SK-N-DZ (cell line): ENCODE measurements around the gene PGGHG.
"Not testable (repeated sequence)": the region's sequence is repeated elsewhere in the genome, so short reads cannot be mapped to it uniquely, and the experiment has no call there.

ENCODE experiments used
- DNase-seq: peaks from one replicate; pipeline ENCODE4 v3.0.0-alpha.2; 2015; ENCODE audit warnings: low spot score

PGGHG gene

DNA sequence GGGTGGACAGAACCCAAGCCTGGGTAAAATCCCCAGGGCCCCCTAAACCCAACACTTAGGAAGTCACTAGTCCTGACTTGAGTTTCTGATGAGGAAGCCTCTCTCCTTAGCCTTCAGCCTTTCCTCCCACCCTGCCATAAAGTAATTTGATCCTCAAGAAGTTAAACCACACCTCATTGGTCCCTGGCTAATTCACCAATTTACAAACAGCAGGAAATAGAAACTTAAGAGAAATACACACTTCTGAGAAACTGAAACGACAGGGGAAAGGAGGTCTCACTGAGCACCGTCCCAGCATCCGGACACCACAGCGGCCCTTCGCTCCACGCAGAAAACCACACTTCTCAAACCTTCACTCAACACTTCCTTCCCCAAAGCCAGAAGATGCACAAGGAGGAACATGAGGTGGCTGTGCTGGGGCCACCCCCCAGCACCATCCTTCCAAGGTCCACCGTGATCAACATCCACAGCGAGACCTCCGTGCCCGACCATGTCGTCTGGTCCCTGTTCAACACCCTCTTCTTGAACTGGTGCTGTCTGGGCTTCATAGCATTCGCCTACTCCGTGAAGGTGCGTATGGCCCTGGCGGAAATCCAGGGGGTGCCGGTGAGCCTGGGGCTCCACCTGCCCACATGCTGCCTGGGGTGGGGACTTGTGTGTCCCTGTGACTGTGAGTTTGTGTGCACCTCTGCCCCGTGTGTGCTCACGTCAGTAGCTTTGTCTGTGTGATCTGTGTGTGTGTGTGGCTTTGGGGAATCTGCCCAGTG, 25.0 kb downstream of the PGGHG start, which contains the start of gene IFITM1:
Gene IFITM1, plus strand, starts transcription at position 254 of the 767 bp plus-strand sequence. Its CDS starts 131 bp downstream, at position 385.
- DNase-seq: no peak

DNA sequence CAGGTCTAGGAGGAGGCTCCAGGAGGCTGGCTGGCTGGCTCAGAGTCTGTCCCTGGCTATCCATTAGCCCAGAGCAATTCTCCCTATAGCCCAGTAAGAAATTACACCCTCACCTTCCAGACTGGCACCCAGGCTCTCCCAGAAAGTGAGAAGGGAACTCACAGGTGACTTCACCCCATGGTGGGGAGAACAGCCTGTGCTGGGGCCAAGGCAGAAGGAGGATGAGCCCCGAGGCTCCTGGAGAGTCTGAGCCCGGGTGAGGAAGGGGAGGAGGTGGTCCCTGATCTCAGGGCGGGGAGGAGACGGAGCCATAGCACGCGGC, 25.6 kb downstream of the PGGHG start:
- DNase-seq: not testable (repeated sequence)

DNA sequence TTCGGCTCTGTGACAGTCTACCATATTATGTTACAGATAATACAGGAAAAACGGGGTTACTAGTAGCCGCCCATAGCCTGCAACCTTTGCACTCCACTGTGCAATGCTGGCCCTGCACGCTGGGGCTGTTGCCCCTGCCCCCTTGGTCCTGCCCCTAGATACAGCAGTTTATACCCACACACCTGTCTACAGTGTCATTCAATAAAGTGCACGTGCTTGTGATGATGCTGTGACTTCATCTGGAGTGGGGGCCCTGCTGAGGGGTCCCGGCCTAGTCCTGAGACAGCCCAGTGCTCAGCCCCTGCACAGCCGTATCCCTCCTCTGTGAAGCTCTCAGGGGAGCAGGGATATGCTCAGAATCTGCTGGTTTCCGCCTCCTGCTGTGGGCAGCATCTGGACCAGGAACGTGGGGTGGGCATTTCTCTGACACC, 26.1 kb downstream of the PGGHG start:
- DNase-seq: no peak

DNA sequence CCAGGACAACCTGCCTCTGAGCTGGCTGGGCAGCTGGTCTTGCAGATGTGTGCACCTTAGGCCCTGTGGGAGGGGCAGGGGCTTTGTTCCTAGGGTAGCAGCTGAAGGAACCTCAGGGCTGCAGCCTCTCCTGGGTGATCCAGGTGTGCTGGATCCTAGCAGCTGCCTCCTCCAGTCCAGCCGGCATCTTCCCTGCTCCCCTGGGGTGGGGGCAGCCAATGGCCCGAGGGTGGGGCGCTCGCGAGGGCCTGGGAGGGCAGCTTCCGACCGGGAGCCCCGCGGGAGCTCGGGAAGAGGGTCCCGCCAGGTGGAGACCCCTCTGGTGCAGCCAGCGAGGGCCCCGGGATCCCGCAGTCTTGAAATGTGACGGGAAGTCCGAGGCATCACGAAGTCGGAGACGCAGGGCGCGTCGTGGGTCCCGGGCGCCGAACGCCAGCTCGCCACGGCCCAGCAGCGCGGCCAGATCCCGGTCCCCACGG, 26.6 kb downstream of the PGGHG start:
- DNase-seq: no peak

DNA sequence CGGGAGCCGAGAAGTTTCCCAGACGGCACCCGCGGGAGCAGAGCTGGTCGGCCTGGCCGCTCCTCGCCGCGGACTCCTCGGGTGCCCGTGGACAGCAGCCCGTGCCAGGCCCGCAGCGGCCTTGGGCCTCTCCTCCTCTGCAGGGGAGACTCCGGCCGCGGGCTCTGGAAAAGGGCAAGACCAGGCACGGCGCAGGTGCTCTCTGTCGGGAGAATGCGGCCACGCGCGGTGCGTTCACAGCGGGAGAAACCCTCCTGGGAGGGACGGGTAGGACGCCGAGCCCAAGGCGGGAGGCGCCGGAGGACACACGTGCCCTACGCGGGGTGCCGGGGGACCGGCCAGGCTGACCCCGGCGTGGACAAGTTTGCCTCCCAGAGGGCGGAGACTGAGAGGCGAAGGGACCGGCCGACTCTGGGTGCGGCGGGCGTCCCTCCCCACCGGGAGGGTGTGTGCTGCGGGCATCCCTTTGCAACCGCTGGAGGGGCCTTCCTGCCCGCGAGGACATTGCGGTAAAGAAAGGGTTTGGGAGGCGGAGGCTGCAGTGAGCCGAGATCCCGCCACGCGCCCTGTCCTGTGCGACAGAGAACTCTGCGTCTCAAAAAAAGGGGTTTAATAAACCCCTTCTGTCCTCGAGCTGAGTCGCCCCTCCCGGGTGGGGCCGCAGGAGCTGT, 27.2 kb downstream of the PGGHG start:
- DNase-seq: no peak

DNA sequence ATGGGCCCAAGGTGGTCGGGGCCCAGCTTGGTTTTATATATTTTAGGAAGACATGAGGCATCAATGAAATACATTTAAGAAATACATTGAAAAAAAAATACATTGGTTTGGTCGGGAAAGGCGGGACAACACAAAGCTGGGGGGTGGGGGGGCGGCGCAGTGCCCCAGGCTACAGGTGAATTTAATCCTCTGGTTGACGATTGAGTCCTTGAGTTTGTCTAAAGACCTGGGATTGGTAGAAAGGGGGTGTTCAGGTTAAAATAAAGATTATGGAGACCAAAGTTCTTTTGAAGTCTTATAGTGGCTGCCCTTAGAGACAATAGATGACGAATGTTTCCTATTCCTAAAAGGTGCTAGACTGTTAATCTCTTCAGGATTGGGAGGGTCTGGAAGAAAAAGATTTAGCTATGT, 28.0 kb downstream of the PGGHG start:
- DNase-seq: no peak

DNA sequence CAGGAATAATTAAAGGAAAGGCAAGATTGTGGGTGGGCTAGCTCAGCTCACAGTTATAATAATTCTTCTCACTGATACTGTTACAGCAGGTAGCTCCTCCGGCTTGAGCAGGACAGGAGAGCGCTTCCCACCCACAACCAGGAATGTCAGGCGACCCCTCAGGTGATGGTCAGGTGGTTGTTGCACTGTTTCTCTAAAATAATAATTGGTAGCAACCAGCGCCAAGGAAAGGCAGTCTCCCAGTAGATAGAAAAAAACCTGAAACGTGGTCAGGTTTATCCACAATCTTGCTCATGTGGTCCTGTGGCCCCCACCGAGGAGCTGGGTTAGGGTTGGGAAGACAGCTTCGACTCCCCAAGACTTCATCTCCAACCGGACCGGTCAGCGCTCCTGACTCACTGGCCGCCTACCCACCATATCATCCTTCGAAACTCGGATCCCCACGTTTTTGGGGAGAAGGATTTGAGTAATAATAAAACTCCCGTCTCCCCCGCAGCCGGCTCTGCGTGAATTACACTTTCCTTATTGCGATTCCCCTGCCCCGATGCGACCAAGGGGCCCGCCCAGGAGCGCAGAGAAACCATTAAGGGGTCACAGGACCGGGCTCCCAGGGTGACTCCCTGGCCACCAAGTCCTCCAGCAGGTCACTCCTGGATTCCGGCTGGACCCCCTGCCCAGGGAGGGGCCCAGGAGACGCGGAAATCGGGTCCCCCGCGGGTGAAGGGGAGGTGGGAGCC, 28.9 kb downstream of the PGGHG start:
- not testable (repeated sequence) for DNase-seq

DNA sequence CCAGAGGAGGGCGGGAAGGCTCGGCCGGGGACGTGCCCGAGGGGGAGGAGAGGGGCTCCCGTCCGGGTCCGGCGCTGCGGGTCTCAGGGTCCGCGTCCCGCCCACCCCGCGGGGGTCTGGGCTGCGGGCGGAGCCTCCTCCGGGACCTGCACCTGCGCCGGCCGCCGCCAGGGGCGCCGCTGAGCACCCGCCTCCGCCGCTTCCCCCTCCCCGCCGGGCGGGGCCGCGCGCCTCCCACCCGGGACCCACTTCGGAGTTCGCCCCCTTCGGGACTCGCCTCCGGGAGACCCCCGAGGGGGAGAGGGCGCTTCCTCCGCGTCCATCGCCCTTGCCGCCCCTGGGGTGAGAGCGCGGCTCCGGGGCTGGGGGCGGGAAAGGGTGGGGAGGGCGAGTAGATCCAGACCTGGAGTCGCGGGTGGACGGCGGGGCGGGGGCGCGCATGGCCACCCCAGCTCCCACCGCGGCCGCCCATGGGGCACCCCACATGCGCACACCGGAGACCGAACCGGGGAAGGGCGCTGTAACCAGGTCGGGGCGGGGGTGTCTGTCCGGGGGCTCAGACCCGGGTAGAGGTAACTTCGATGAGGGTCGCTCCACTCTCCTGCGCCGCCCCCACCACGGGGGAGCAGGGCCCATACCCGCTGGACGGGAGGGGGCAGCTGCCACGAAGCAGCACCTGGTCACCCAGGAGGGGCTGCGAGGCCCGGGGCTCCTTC, 29.6 kb downstream of the PGGHG start:
- DNase-seq: not testable (repeated sequence)

DNA sequence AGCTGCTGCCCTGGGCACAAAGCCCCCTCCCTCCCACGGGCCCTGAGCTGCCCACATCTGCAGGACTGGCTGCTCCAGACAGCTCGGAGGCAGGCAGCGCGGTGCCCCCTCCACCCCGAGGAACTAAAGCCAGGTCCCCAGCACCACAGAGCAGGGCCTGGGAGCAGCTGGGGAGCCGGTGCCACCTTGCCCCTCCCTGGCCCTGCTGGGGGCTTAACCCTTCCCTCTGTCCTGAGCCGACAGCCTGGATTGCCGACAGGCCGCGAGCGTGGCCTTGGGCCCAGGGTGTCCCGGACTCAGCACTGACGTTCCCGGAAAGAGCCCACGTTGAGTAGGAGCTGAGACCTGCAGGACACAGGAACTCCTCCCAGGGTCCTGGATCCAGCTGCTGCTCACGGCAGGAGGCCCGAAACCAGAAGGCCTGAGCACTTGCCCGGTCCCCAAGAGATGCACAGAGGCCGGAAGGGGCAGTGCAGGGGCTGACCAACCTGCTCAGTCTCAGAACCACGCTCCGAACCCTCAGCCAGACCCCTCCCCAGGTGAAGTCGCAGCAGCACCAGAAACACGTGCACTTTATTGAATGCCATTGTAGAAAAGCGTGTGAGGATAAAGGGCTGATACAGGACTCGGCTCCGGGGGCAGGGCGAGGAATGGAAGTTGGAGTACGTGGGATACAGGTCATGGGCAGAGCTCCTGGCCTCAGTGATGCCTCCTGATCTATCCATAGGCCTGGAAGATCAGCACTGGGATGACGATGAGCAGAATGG, 30.4 kb downstream of the PGGHG start:
- DNase-seq: not testable (repeated sequence)

DNA sequence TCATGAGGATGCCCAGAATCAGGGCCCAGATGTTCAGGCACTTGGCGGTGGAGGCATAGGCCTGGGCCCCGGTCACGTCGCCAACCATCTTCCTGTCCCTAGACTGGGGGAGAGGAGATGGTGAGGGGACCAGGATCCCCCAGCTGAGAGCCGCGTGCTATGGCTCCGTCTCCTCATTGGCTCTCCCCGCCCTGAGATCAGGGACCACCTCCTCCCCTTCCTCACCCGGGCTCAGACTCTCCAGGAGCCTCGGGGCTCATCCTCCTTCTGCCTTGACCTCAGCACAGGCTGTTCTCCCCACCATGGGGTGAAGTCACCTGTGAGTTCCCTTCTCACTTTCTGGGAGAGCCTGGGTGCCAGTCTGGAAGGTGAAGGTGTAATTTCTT, 31.0 kb downstream of the PGGHG start:
- DNase-seq: not testable (repeated sequence)

DNA sequence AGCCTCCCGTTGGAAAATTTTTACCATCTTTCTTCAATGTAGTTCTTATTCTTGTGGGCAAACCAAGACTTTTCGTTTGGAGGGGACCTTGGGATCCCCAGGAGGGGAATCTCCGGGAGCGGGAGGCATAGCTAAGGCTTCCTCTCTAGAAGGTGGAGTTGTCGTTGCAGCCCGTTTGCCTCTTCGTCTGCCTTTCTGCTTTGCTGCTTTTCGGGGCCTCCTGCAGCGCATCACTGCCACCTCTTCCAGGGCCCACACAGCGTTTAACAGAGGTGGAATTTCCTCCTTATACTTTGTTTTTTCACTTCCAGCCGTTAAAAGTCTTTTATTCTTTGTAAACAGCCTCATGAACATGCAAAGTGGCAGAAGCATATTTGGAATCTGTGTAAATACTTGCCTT, 35.2 kb downstream of the PGGHG start:
- no peak for DNase-seq

DNA sequence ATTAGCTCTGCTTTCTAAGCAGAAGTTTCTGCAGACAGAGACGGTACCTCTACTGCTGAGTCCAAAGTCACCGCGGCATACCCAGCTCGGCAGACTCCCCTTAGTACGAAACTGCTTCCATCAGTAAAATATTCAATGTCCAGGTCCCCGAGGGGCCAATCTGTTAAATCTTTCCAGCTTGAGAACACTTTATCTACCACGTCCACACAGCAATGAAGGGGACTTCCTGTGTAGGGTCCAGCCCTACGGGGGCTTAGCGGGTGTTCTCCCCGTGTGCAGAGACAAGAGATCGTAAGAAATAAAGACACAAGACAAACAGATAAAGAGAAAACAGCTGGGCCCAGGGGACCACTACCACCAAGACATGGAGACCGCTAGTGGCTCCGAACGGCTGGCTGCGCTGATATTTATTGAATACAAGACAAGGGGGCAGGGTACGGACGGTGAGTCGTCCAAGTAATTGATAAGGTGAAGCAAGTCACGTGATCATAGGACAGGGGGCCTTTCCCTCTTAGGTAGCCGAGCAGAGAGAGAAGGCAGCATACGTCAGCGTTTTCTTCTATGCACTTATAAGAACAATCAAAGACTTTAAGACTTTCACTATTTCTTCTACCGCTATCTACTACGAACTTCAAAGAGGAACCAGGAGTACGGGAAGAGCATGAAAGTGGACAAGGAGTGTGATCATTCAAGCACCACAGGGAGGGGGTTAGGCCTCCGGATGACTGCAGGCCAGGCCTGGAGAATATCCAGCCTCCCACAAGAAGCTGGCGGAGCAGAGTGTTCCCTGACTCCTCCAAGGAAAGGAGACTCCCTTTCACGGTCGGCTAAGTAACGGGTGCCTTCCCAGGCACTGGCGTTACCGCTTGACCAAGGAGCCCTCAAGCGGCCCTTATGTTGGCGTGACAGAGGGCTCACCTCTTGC, 35.9 kb downstream of the PGGHG start:
- DNase-seq: not testable (repeated sequence)

DNA sequence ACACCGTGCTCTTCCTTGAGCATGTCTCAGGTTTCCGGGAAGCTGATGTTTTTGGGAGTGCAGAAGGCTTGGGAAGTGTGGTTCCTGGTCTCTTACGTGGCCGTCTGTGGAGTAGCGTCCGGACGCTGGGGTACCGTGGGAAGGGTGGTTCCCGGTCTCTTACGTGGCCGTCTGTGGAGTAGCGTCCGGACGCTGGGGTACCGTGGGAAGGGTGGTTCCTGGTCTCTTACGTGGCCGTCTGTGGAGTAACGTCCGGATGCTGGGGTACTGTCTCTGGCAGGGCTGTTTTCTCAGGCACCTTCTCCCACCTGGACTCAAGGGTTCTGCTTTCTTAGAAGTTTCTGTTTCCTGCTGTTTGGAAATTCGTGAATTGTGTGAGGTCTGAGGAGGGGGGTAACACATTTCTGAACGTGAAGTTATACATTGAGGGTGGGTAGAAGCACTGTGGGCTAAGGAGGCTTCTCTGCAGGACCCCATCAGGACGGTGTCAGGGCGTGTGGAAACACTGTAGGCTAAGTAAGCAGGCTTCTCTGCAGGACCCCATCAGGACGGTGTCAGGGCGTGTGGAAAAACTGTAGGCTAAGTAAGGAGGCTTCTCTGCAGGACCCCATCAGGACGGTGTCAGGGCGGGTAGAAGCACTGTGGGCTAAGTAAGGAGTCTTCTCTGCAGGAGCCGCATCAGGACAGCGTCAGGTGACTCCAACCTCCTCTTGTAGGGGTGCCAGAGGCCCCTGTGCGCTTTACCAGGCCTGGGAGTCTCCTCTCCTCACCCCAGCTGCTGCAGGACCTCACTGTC, 37.1 kb downstream of the PGGHG start:
- no peak for DNase-seq

DNA sequence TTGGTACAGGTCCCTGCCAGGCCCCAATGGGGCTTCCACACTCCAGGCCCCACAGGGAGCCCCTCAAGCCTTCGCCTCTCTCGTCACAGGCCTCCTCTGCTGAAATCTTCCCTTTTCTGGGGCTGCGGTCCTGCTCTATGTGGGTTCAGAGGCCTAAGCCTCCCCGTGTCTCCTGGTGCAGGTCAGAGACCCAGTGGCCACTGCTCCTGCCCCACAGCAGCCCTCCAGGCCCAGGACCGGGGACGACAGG, 37.6 kb downstream of the PGGHG start:
- DNase-seq: no peak

DNA sequence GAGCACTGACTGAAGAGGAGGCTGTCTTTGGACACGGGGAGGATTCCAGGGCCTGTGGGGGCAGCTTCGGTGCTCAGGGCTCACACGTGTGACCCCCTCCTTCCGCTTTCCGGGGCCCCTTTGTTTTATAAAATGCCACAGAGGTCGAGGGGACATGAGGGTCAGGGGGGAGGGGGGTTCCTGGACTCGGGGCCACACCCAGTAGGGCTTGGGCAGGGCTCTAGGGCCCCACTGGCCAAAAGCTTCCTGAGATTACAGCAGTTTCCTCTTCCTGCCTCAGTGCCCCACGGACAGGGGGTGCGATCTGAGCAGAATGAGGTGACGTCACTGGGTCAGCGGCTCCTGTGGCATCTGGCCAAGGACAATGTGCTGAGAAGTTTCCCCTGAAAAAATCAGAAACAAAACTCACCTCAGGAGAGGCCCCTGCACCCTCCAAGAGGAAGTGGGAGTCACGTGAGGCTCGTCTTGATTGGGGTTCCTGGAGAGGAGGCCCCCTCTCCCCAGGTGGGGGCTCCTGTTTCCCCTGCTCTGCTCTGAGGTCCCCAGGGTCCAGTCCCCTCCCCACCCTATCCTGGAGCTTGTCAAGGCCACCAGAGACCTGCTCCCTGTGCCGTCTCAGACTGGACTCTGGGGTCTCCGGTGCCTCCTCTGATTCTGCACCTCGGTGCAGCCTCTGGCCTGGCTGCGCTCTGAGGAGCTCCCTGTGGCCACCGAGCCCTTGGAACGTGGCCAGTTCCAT, 38.1 kb downstream of the PGGHG start:
- DNase-seq: no peak

DNA sequence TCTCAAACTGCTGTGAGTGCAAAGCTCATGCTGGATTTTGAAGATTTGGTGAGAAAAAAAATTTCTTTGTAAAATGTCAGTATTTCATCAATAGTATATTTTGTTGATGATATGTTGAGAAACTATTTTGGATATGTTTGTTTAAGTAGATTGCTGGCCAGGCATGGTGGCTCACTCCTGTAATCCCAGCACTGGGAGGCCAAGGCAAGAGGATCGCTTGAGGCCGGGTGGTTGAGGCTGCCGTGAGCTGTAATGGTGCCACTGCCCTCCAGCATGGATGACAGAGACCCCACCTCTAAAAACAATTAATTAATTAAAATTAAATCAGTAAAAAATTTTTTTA, 38.6 kb downstream of the PGGHG start:
- no peak for DNase-seq

DNA sequence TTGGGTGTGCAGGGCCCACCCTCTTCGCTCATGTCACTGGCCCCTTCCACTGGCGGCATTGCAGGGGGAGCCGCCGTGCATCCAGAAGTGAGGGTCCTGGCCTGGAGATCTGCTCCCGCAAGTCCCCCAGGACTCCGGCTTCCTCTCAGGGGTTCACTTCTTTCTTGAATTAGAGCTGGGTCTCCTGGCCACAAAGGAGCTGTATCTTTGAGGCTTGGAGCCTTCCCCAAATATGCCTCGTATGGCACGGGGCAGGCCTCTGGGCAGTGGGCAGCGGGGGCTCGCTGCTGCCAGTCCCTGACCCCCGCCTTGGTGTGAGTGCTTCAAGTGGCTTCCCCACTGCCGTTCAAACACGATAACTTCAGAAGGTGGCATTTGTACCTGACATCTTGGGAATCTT, 39.1 kb downstream of the PGGHG start:
- DNase-seq: no peak

DNA sequence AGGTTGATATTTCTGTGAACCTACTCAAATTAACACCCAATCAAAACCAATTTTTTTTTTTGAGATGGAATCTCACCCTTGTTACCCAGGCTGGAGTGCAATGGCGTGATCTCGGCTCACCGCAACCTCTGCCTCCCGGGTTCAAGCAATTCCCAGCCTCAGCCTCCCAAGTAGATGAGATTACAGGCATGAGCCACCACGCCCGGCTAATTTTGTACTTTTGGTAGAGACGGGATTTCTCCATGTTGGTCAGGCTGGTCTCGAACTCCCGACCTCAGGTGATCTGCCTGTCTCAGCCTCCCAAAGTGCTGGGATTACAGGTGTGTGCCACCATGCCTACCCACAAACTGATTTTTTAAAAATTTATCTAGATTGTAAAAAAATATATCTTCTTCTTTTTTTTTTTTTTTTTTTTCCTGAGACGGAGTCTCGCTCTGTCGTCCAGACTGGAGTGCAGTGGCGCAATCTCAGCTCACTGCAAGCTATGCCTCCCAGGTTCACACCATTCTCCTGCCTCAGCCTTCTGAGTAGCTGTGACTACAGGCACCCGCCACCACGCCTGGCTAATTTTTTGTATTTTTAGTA, 39.7 kb downstream of the PGGHG start:
- not testable (repeated sequence) for DNase-seq
